WTC11 (cell line): ENCODE measurements around the gene KIF20B.

ENCODE experiments used
- CTCF ChIP-seq: fragments of 200-600 bp; IDR thresholded peaks from 2 replicates; pipeline ENCODE4 v1.8.0; 2022; ENCODE audit warnings: antibody characterized with exemption
- HMGXB4 ChIP-seq: sonication (generic); formaldehyde crosslinking; IDR thresholded peaks from 2 replicates; pipeline ENCODE4 v1.8.1; 2023; ENCODE audit warnings: mild to moderate bottlenecking, moderate library complexity, missing genetic modification reagents
- NFYB ChIP-seq: sonication (generic); formaldehyde crosslinking; conservative IDR thresholded peaks from 2 replicates; pipeline ENCODE4 v1.8.0; 2022; ENCODE audit warnings: low read depth, missing genetic modification reagents
- ZNF396 ChIP-seq: fragments of 250-450 bp; sonication (Bioruptor Pico); IDR thresholded peaks from 2 replicates; pipeline ENCODE4 v1.8.0; 2021; ENCODE audit warnings: mild to moderate bottlenecking, moderate library complexity, borderline replicate concordance
- ZNF423 ChIP-seq: fragments of 250-450 bp; sonication (Bioruptor Pico); IDR thresholded peaks from 2 replicates; pipeline ENCODE4 v2.1.2; 2022; ENCODE audit warnings: mild to moderate bottlenecking, moderate library complexity

GRCh38 chr10:89693176-89693575 is 8.2 kb upstream of the KIF20B start:
- TF ChIP-seq CTCF, result no peak
- TF ChIP-seq HMGXB4 (CRISPR knock-in tag), result no peak
- TF ChIP-seq NFYB (CRISPR knock-in tag), result no peak
- TF ChIP-seq ZNF423 (CRISPR knock-in tag), result no peak
- no peak for TF ChIP-seq ZNF396 (CRISPR knock-in tag)
